NOMO-1 treated with DMSO at 0.1 percent for 48 hours (cell line): ENCODE results near the gene FAM163B.

Experiments
- DNase-seq: peaks from one replicate; lab custom pipeline; 2025; ENCODE audit not compliant: unreplicated experiment; lab: John Stamatoyannopoulos, UW

FAM163B gene

GRCh38 chr9:133616643-133617405, 7.6 kb upstream of the FAM163B start:
- no peak for DNase-seq

GRCh38 chr9:133615606-133616188, 6.5 kb upstream of the FAM163B start:
- DNase-seq: no peak

- no peak for DNase-seq
Observed at GRCh38 chr9:133615186-133615585, 6.0 kb upstream of the FAM163B start.

GRCh38 chr9:133614678-133615077, 5.5 kb upstream of the FAM163B start:
- no peak for DNase-seq

GRCh38 chr9:133614056-133614455, 4.9 kb upstream of the FAM163B start:
- DNase-seq: no peak

GRCh38 chr9:133613432-133613831, 4.2 kb upstream of the FAM163B start:
- no peak for DNase-seq

- no peak for DNase-seq
Observed at GRCh38 chr9:133612816-133613215, 3.6 kb upstream of the FAM163B start.

- DNase-seq: no peak
Observed at GRCh38 chr9:133612051-133612450, 2.9 kb upstream of the FAM163B start.

GRCh38 chr9:133610845-133611244, 1.7 kb upstream of the FAM163B start:
- no peak for DNase-seq

- no peak for DNase-seq
Observed at GRCh38 chr9:133608889-133609288, 300 bp downstream of the FAM163B start.

- DNase-seq: no peak
Observed at GRCh38 chr9:133608382-133608781, 807 bp downstream of the FAM163B start.

- no peak for DNase-seq
Observed at GRCh38 chr9:133607976-133608375, 1.2 kb downstream of the FAM163B start.

- no peak for DNase-seq
Observed at GRCh38 chr9:133607381-133607780, 1.8 kb downstream of the FAM163B start.

- DNase-seq: no peak
Observed at GRCh38 chr9:133606708-133607025, 2.5 kb downstream of the FAM163B start.

- no peak for DNase-seq
Observed at GRCh38 chr9:133605856-133606707, 3.1 kb downstream of the FAM163B start.

- no peak for DNase-seq
Observed at GRCh38 chr9:133605446-133605845, 3.7 kb downstream of the FAM163B start.

- no peak for DNase-seq
Observed at GRCh38 chr9:133604856-133605255, 4.3 kb downstream of the FAM163B start.

- DNase-seq: no peak
Observed at GRCh38 chr9:133604214-133604613, 5.0 kb downstream of the FAM163B start.

GRCh38 chr9:133603135-133603927, 5.9 kb downstream of the FAM163B start:
- DNase-seq: no peak

GRCh38 chr9:133602277-133602676, 6.9 kb downstream of the FAM163B start:
- DNase-seq: no peak

- DNase-seq: no peak
Observed at GRCh38 chr9:133601746-133602145, 7.4 kb downstream of the FAM163B start.
